Islet precursor cell (in vitro differentiated cells): ENCODE measurements around the gene FAM200C.

Source experiments
- DNase-seq: peaks from one replicate; pipeline ENCODE4 v3.0.0-alpha.2; 2018

Gene FAM200C

DNA sequence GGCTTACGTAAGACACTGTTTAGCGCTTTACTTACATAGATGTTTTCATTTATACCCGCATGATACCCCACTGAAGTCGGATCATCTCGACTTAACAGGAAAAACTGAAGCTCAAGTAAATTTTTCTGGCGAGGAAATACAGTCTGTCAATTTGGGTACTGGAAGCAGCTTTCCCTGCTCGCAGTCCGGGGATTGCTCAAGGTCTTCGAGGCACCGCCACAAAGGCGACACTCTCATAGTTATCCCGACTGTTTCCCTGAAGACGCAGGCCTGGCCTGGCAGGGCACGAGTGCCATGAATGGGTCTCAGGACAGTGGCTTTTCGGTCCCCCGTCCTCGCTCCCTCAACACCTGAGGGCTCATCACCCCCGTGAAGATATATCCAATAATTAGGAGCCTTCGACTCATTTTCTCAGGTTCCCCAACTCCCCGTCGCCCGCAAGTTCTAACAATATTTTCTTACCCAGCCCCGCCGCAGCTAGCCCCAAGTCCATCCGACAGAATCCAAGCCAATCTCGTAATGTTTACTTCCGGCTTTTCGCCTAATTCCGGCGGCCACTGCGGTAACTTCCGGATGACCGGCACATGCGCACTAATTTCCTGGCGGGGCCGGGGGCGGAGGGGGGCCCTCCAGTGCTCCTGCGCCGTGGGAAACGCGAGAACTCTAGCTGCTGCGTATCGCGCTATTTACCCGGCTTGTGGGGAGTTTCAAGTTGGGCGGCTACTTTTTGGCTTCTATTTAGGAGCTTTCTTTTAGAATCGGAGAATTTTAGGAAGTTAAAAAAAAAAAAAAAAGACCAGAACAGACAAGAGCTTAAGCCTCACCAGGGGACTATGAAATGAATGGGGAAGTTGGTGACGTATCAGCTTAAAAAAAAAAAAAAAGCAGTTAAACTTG, 19.0 kb upstream of the FAM200C start, which contains the start of gene SLU7:
SLU7 (minus strand) TSS at position 521 of the 897 bp plus-strand sequence. CDS start 3,787 bp downstream, outside the sequence.
- peak; percentile 97 for DNase-seq

DNA sequence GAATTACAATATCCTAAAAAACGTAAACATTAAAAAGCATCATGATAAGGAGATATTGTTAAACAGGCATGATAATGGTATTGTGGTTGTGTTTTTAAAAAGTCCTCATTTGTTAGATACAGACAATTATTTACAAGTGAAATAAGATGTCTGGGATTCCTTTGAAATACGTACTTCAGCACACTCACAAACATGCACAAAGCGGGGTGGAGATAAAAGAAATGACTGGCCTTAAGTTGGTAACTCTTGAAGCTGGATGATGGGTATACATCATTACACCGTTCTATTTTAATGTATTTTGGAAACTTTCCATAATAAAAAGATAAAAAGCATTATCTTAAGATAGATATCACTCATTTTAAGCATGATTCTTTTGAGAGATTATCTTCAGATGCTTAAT, 1.0 kb downstream of the FAM200C start:
- no peak for DNase-seq

DNA sequence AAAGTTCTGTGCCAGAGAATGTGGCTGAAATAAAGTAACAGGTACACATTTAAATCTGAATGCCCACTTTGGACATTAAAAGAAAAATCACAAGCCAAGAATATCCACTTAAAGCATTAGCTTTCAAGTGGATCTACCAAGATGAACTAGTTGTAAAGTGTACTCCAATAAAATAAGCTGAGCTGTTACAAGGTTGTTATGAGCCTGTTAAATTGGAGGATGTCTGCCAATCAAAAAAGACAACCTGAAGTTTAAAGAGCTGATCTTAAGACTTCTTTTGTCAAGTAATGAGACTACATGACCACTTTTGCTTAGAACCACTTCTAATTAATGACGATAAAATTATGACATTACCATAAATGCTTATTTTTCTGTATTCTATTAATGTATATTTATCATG, 2.4 kb downstream of the FAM200C start:
- no peak for DNase-seq

DNA sequence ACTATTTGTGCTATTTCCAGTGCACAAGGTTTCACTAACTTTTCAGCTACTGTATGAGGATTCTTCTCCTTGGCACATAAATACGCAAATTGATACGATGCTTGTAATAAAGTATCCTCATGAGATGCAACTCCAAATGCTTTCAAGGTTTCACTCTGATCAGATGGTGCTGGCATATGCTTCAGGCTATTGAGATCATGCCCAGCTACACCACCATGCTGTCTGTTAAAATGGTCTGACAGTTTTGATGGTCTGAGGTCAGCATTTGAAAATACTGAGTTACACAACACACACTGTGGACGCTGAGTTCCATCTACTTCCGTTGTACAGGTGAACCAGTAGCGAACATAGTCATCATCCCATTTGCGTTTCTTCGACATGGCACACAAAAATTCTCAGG, 4.7 kb downstream of the FAM200C start:
- DNase-seq: no peak

DNA sequence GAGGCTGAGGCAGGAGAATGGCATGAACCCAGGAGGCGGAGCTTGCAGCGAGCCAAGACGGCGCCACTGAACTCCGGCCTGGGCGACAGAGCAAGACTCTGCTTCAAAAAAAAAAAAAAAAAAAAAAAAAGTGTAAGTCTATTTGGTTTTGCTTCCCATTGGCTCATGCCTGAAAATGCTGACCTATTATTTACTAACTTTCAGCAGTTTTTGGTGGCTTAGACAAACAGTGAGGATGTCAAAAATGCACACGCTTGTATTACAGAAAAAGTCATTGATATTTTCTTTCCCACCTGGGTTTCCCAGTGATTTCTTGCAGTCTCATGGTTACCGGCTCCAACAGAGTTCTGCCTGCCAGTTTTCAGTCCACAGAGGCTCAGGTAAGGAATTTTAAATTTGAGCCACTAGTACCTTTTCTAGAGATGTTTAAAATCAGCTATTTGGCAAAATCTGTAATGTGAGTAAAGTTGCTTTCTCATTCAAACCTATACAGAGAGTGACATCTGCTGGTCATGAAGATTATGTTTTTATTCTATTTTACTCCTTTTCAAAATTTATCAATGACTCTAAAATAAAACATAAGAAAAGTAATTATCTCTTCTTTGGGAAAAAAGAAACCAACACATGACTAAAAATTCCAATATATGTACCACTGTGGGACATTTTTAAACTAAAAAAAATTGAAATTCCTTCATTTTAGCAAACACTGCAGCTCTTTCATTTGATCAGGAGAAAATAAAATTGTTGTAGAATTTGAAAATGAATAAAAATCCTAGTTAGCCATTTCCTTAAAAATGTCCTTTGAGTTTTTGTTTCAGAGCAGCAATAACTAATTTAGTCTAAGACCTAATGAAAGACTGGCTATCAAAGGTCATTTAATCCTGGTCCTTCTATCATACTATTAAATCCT, 8.8 kb downstream of the FAM200C start:
- DNase-seq: no peak

DNA sequence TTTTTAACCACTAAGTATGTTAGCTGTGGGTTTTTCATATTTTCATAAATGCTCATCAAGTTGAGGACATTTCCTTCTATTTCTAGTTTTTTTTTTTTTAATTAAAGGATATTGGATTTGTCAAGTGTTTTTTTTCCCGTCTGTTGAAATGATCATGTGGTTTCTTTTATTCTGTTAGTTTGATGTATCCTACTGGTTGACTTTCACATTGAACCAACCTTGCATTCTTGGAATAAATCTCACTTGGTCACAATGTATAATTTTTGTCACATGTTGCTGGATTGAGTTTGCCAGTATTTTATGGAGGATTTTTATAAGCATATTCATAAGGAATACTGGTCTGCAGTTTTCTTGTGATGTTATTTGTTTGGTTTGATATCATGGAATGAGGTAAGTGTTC, 12.4 kb downstream of the FAM200C start:
- no peak for DNase-seq

DNA sequence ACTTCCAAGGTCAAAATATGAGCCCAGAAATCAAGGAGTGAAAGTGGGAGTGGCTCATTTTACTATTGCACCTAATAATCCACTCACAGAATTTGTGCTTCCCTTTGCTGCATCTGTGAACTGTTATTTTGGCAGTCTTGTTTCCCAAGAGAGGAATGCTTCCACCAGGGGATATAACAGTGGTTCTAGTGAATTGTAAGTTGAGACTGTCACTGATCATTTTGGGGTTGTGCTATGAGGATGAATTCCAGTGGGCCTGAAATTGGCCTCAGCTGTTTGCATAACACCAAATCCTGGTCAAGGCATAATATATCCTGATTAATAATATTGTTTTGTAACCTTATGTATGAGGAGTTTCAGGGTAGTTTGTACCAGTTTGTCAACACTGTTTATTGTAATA, 14.4 kb downstream of the FAM200C start:
- no peak for DNase-seq

DNA sequence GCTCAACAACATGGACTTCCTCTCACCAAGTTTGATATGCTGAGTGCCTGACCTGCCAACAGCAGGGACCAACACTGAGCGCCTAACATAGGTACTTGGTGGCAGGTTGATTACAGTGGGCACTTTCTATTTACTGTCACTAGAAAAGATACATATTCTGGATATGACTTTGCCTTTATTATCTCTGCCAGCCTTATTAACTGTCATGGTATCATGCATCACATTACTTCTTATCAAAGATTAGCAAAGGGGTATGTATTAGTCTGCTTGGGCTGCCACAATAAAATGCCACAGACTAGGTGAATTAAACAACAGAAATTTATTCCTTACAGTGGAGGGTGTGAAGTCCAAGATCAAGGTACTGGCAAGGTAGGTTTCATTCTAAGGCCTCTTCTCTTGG, 15.2 kb downstream of the FAM200C start:
- DNase-seq: no peak

DNA sequence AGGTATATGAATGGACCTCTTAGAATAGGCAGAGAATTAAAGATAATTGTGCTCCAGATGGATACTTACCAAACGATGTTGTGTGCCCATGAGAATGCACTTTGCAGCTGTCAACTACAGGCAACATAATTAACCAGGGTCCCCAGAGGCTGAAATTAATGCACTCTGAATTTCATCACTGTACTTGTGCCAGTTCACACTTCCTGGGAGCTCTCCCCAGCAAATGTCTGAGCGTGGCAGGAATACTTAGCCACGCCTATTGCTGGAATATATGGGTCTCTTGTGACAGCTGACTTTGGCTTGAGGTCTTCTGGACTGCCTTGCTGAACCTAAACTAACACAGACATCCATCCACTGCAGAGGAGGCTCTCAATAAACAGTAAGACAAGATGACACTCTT, 17.5 kb downstream of the FAM200C start:
- no peak for DNase-seq

DNA sequence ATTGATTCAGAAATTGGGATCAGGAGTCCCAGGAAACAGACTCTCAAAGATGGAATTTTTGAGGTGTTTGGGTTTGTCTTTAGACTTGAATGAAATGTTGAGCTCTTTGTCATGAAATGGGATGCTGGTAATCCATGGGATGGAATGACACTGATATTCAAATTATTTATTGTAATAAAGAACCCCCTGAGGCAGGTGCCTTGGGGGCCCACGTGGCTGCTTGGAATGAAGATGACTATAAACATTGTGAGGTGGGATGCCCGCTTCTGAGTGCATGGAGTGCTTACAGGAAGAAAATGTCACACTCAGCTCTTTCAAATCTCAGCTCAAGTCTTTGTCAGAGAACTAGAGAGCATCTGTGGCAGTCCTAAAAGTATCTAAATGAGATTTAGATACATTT, 19.8 kb downstream of the FAM200C start:
- no peak for DNase-seq

DNA sequence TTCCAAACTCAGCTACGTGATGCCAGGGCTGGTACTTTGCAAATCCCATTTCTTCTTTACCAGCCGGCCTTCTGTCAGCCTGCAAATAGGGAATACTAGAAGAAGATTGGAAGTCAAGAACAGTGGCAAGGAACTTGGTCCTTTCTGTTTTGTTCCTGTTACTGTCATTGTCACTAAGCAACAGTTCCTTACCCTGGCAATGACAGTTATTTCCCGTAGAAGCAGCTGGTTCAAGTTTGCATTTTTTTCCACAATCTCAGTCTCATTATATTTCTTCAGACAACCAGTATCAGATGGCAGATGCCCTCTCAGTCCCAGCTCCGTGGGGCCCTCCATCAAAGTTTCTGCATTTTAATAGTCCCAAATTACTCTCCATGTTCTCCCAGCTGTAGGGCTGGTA, 20.3 kb downstream of the FAM200C start:
- DNase-seq: no peak

DNA sequence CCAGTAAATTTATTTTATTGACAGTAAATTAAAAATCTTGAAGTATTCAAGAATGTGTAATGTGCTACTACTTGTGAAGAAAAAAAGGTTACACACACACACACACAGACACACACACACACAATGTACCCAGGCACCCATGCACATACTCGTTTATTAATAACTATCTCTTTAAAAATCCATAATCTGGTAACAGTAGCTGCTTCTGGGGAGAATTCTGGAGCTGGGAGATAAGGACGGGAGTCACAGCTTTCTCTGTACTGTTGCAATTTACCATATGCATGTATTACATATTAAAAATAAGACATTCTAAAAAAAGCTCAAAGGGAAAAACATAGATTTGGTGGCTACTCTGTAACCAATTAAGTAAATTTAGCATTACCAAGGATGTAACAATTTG, 21.5 kb downstream of the FAM200C start:
- no peak for DNase-seq

DNA sequence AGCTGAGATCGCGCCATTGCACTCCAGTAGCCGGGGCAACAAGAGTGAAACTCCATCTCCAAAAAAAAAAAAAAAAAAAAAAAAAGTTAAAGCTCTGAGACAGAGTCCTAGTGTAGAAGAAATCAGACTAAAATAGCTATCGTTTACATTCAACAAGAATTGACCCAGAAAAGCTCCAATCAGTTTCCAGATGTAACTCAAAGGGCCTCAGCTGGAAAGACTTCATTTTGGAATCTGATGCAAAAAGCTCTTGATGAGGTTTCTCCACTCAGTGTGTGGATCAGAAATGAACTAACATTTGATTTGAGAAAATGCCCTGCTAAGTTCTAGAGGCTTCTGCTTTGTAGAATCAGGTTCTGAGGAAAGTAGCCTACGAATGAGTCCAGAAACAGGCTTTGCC, 22.2 kb downstream of the FAM200C start:
- no peak for DNase-seq

DNA sequence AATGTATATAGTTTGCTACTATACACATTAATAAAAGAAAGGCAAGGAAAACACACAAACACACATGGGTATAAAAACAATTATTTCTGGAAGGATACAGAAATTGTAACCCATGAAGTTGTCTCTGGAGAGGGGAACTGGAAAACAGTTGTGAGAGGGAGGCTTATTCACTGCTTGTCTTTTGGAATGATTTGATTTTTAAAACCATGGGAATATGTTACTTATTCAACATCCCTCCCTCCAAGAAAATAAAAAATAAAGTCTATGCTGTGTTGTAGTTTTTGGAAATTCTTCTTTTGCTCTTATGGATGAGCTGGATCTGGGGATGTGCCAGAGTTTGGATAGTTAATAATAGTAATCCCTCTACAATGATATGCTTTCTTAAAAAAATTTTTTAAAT, 23.4 kb downstream of the FAM200C start:
- no peak for DNase-seq

DNA sequence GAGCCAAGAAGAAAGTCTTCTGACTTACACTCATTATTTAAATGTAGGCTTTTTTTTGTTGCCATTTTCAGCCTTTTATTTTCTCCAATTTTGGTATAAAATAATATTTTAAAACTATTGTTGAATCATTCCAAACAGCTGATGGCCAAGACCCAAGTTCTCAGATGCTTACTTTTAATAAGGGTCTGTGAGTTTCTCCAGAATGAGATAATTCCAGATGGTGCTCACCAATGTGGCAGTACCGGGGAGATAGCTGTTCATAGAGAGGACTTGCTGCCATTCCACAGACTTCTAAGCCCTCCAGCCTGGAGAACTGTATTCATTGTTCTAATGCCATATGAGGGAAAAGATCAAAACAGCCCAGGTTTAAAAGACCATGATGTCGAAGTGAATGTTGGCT, 24.2 kb downstream of the FAM200C start:
- DNase-seq: no peak

DNA sequence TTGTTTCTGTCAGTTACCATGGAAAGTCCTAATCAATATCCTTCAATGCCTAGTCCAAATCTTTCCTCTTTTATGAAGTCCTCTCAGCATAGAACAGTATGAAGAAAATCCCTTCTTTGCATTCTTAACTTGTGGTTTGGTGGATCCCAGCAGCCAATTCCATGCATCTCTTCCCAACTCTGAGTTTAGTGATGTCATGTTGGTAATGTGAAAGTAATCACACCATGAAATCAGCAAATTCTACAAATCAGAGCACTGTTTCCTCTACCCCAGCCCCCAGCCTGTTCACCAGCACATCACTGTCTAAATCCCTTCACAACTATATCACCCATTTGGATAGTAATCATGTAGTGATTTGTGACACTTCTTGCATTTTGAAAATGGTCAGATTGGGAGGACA, 24.7 kb downstream of the FAM200C start:
- no peak for DNase-seq

DNA sequence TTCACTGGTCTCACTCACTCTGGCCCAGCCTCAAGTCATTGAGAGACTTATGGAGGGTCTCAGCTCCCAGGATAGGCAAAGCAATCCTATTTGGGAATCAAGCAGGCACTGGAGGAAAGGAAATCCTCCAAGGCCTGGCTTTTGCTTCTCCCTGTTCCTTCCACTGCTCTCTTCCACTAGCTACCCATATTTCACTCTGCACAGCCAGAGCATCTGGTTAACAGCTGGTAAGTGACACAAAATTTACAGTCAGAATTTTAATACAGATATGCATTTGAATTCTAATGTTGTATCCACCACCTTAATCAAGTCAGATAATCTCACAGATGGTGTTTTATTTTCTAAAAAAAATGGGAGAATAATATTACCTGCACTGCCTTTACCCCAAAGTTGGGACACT, 28.6 kb downstream of the FAM200C start:
- DNase-seq: peak; percentile 29

DNA sequence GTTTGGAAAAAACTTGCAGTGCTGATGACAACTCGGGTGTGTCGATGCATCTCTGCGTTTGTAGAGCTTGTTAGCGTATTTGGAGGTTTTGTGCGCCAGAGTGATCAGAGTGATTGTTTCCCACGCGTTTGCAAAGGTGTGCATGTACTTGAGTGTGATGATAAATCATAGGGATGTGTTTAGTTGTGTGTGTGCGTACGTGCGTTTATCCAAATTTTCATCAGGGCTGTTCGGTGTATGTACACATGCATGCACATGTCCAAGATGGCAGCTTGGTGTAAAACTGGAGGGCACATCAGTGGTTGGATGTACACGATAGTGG, 29.2 kb downstream of the FAM200C start:
- DNase-seq: no peak

DNA sequence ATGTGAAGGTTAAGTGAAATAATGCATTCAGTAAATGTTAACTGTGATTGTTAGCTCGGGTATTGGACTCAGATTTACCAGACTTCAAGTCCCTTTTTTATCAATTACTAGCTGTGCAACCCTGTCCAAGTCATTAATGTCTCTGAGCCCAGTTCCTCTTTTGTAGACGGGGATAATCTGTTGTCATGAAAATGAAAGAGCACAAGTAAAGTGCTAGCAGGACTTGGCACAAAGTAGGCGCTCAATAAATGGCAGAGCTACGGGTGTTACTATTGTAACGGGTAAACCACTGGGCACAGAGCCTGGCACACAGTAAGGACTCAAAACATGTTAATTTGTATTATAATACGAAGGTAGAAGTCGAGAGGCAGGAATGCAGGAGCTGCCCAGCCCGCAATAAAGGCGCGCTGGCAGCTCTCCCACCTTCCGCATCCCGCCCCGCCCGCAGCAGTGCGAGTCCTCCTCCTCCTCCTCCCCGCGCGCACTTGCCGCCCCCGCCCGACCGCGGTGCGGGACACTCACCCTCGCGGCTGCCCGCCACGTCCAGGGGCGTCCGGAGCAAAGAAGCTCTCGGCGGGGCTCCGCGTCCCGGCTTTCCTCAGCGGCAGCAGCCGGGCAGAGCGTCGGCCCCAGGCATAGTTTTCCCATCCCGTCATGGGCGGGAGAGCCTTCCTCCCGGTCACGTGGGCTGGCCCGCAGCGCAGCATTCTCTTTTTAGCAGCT, 29.7 kb downstream of the FAM200C start, which contains the start of gene C1QTNF2:
C1QTNF2 (minus strand) TSS at position 637 of the 723 bp plus-strand sequence. CDS start 15,615 bp downstream, outside the sequence.
- DNase-seq: peak; percentile 86

DNA sequence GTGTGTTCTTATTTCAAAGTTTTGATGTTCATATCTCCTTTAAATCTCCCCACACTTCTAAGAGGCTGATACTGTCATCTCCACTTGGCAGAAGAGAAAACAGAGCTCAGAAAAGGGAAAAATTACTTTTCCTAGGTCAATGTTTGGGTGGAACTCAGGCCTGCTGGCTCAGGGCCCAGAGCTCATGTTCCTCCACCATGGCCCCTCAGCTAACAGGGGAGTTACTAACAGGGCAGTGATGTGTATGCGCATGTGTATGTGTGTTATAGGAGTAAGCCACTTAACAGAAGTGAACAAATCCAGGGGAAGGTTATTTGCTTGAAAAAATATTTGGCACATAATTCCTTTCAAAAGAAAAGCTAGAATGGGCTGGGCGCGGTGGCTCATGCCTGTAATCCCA, 32.0 kb downstream of the FAM200C start:
- peak; percentile 32 for DNase-seq

DNA sequence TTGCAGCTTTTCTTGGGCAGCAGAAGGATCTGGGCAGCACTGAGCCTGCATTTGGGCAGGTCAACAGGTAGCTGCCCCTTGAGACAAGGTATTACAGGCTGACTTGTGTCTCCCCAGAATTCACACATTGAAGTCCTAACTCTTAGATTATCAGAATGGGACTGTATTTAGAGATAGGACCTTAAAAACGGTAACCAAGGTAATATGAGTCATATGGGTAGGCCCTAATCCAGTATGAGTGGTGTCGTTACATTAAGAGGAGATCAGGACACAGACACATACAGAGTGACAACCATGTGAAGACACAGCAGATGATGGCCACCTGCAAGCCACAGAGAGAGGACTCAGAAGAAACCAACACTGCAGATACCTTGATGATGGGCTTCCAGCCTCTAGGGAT, 32.6 kb downstream of the FAM200C start:
- peak; percentile 34 for DNase-seq

DNA sequence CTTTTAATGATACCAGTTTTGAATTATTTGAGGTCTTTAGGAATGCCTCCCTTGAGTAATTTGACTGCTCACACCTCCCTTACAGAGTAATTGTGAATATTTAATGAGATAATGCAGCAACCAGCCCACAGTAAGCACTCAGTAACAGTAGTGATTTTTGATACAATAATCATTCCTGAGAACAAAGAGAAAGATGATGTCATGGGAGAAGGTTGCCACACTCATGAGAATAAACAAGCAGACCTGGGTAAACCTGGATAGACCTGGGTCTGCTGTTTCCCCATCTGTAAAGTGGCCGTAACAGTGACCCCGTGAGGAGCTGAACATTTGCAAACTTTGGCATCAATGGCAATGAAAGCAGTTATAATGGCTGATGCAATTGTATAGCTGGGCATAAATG, 33.6 kb downstream of the FAM200C start:
- peak; percentile 1 for DNase-seq
